Dedifferentiated amniotic fluid mesenchymal stem cell (primary cell): ENCODE measurements around the gene RNU6-1.

Experiments
- DNase-seq: peaks from one replicate; pipeline ENCODE4 v3.0.0-alpha.2; 2016; ENCODE audit errors: extremely low spot score

RNU6-1 gene

DNA sequence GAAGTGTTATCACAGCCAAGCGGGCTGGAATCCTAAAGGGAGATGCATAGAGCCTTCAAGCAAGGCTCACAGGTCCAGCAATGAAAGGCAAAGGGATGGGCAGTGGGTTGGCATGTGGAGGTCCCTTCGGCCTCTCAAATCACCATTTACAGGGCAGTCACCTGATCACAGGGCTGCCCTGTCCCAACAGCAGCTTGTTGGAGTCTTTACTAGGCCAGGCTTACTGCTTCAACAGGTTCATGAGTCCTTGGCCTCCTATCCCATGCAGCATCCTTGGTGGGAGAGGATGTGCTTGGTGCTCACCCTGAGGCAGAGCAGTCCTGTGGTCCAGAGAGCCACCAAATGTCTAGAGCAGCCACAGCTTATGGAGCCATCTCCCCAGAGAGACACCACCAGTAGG, 38.7 kb downstream of the RNU6-1 start:
- DNase-seq, result no peak

GRCh38 chr15:67799801-67800205, 40.0 kb downstream of the RNU6-1 start:
- no peak for DNase-seq

DNA sequence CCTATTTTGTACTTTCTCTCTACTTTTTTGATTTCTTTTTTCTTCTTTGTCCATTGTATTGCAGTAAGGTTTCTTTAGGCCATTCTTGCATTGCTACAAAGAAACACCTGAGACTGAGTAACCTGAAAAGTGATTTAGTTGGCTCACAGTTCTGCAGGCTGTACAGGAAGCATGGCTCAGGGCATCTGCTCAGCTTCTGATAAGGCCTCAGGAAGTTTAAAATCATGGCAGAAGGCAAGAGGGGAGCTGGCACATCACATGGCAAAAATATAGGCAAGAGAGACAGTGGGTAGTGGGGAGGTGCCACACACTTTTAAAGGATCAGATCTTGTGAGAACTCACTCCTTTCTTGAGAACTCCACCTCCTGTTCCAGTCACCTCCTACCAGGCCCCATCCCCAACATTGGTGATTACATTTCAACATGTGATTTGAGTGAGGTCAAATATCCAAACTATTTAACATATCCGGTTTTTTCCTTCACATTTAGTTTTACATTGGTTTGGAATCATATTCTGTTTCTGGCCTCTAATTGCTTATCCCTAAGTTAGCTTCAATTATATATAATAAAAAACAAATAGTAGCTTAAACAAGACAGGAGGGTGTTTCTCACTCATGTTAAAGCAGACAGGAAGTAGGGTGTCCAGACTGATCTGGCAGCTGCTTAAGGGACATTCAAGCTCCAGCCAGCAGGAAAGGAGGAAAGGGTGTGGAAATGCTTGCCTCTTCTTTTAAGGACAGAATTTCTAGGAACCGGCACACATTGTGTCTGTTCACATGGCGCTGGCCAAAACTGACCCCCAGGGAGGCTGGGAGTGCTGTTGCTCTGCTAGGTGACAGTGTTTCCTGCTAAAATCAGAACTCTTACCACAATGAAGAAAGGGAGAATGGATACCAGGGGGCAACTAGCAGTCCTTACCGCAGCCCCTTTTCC, 43.4 kb downstream of the RNU6-1 start:
- no peak for DNase-seq

DNA sequence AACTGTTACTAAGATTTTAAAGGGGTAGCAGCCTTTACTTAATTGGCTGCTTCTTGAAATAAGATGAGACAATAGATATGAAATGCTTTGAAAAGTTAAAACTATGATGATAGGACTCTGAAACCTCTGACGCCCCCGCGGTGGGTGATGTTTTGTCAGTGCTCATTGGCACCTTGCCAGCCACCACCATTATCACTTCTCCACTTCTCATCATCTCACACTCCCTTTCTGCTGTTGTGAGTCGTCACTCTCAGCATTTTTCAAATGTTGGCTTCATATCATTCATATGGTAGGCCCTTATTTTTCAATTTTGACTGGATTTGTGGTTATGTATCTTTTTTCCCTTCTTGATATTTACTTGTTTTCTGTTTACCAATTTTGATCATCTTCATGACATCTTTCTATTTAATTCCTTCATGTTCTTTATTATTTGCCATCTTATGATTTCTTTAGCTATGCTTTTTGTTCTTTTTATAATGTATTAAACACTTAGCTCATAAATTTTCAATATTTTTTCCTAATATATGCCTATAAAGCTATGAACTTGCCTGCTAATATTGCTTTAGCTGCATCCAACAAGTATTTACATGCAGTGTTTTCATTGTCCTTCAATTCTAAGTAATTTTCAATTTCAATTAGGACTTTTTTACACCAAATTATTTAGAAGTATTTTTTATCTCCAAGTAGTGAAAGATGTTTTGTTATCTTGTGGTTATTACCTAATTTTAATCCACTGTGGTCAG, 44.8 kb downstream of the RNU6-1 start:
- no peak for DNase-seq

- no peak for DNase-seq
These were observed 47.4 kb downstream of the RNU6-1 start for GRCh38 chr15:67792250-67792942.

DNA sequence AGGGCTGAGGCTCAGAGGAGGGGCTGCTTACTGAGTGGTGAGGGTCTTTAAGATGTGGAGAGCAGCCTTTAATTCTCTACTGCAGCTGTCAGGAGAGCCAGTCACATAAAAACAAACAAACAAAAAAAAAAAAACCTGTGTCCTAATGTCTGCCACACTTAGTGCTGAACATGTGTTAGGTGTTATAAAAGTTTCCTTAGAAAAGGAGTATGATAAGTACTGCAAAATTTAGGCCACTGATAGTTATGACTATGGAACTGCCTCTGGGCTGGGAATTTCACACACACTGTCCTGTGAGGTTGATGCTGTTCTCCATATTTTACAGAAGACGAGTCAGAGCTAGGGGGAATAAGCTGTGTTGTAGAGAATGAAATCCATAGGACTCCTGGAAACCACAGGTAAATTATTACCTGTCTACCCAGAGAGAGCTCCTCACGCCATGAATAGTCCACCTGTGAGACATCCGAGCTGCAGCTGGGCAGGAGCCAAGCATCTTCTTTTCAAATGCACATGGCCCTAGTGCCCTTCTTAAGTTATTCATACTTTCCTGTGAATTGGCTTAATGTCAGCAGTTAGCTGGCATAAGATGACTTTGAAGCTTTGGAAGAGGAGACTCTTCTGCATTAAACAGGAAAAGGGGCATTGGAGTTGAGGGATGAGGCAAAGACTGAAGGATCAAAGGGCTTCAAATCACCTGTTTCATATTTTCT, 49.1 kb downstream of the RNU6-1 start:
- DNase-seq, result no peak
